HG02588 (cell line): ENCODE results near the gene PRSS36.
"Not testable (repeated sequence)": the region's sequence is repeated elsewhere in the genome, so short reads cannot be mapped to it uniquely, and the experiment has no call there.

Source experiments
- ATAC-seq: cut with Tn5 transposase; IDR thresholded peaks from one replicate; pipeline ENCODE4 v1.9.1; 2021; ENCODE audit warnings: mild to moderate bottlenecking, moderate library complexity; ENCODE audit not compliant: unreplicated experiment

PRSS36 gene

DNA sequence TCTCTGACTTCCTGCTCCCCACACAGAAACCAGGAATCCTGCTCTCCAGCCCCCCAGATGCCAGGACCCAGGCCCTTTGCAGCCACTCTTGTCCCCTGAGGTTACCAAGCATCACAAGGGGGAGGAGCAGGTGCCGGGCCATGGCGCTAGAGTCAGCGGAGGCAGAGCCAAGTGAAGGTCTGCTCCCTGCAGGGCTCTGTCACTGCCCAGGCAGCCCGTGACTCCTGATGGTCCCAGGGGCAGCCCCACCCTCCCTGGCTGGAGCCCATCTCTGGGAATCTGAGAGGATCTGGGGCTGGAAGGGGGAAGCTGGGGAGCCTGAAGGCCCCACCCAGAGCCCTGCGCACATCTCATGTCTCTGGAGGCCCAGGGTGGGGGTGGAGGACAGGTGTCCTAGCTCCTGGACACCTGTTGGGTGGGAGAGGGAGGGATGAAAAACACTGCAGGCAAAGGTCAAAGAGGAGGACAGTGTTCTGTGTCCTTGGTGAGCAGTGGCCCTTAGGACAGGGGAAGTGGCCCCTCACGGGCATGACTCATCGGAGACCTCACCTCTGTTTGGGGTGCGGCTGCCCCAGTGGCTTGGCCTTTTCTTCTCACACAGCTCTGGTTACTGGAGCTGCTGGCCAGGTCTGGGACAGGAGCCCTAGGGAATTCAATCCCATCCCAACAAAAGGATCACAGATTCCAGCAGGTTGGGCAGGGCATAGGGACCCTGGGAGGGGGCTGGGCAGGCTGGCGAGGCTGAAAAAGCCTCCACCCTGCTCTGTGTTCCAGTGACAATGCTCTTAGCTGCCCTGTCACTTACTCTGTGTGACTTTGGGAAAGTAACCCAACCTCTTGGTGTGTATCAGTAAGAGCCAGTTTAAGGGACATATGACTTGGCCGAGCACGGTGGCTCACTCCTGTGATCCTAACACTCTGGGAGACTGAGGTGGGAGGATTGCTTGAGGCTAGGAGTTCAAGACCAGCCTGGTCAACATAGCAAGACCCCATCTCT lies at the start of gene PRSS36:
PRSS36 (minus strand) TSS at position 173 of the 997 bp plus-strand sequence; CDS start at position 142, 31 bp downstream.
- ATAC-seq, result no peak

- ATAC-seq, result no peak
Measured at GRCh38 chr16:31199430-31200041, 49.7 kb upstream of the PRSS36 start.

DNA sequence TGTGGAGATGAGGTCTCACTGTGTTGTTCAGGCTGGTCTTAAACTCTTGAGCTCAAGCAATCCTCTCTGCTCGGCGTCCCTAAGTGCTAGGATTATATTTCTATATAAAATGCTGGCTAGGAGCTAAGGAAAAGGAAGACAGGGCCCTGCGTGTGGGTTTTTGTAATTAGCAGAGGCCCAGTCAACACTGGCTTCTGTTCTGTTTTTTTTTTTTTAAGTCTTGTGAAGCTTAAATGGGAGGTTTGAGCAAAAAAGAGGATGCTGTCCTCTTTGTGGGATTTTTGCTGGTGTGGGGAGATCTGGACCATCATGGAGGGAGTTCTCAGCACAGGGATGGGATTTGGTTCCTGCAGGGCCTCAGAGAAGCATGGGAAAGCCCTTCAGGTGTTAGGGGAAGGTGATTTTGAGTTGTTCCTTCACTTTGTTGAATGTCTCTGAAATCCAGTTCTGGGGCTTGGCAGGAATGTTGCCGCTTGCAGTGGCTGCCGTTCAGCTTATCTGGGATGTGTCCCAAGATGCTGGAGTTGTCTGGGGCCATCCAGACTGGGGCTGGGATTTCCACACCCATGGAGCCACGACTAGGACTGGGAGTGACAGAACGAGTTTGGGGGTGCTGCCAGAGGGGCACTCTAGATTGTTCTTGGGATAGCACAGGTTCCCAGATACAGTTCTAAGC lies 48.5 kb upstream of the PRSS36 start:
- no peak for ATAC-seq

- ATAC-seq, result no peak
Measured at GRCh38 chr16:31196324-31197088, 46.6 kb upstream of the PRSS36 start.

DNA sequence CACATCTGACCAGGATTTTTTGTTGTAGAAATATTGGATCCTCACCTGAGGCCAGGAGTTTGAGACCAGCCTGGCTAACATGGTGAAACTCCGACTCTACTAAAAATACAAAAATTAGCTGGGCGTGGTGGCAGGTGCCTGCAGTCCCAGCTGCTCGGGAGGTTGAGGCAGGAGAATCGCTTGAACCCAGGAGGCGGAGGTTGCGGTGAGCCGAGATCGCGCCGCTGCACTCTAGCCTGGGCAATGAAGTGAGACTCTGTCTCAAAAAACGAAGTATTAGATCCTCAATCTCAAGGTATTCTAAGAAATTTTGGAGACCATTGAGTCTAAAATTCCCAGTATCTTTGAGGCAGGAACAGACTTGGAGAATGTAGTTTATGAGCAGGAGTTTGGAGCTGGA lies 46.0 kb upstream of the PRSS36 start:
- not testable (repeated sequence) for ATAC-seq

DNA sequence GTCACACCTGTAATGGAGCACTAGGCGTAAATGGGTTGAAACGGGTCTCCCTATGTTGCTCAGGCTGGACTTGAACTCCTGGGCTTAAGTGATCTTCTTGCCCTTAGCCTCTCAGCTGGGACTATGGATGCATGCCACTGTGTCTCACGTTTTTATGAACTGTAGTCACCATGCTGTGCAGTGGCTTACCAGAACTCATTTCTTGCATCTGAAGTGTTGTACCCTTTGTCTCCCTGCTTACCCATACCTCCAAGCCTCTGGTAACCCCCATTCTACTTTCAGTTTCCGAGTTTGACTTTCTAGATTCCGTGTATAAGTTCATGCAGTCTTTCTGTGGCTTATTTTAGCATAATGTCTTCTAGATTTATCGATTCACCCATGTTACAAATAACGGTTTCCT lies 45.0 kb upstream of the PRSS36 start:
- no peak for ATAC-seq

- ATAC-seq, result no peak
Measured at GRCh38 chr16:31193874-31194273, 44.0 kb upstream of the PRSS36 start.

GRCh38 chr16:31192856-31193642 lies 43.2 kb upstream of the PRSS36 start:
- ATAC-seq, result no peak

GRCh38 chr16:31191697-31192428 lies 42.0 kb upstream of the PRSS36 start:
- ATAC-seq, result no peak

DNA sequence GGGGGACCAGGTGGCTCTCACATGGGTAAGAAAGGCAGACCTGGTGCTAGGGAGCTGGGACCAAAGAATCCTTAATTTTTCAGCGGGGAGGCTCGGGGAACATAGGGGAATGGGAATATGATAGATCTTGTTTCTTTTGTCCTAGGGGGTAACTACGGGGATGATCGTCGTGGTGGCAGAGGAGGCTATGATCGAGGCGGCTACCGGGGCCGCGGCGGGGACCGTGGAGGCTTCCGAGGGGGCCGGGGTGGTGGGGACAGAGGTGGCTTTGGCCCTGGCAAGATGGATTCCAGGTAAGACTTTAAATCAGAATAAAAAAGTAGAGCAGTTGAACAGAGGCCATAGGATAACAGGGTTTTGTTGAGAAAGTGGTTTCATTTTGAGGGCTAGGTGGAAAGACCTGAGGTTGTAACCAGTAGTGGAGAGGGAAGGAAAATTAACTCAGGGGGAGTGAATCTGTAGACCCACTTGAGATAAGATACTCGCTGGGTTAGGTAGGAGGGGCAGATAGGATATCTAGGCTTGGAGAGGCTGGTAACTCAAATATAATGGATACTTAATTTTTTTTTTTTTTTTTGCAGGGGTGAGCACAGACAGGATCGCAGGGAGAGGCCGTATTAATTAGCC lies 41.1 kb upstream of the PRSS36 start:
- no peak for ATAC-seq

DNA sequence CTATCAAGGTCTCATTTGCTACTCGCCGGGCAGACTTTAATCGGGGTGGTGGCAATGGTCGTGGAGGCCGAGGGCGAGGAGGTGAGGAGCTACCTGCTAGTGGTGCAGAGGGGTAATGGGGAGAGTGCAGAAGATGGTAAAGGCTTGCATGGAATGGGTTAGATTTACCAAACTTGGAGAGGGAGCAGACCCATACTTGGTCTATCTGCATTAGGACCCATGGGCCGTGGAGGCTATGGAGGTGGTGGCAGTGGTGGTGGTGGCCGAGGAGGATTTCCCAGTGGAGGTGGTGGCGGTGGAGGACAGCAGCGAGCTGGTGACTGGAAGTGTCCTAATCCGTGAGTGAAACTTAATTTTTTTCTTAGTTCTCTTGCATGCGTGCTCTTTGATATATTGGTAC lies 40.2 kb upstream of the PRSS36 start:
- ATAC-seq, result no peak

DNA sequence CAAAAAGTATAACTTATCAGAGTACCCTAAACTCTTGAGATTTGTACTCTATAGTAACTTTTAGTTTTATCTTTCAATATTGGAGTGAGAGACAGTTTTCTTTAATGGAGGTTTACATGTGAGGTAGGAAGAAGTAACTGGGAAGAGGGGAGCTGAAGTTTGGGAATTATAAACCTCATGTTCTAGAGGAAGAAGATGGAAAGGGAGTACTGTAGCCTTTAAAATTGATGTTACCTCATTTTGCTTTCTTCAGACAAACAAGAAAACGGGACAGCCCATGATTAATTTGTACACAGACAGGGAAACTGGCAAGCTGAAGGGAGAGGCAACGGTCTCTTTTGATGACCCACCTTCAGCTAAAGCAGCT lies 39.5 kb upstream of the PRSS36 start:
- ATAC-seq, result no peak

DNA sequence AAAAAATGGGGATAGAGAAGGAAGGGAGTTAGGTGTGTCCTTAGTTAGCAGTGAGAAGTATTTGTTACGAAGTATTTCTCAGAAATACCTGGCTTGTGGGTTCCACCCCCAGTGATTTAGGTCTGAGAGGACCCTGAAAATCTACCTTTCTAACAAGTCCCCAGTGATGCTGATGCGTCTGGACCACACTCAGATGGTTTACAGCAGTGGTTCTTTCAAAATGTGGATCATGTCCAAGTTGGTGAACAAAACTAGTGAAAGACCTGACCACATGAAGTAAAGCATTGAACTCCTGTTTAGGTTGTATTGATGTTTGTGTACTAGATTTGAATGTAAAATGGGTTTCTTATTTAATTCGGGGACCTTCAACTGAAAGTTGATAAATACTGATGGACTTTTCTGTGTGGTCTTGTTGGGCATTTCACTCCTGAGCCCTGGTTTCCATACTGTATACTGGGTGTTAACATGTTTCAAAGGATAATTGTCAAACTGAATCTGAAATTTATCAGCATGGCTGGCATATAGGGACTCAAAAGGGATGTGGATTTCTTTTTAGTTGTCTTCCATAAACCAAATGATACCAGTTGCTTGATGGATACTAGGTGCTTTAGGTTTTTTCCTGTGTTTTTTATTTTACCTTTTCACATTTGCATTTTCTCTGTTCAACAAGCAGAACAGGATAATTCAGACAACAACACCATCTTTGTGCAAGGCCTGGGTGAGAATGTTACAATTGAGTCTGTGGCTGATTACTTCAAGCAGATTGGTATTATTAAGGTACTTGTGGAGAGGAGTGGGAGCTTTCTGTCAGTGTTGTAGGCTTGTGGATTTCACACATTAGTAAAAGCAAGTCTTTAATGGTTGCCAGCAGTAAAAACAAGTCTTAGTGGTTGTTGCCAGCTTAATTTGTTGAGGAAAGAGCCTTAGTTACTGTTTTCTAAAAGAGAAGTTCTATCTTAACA lies 38.9 kb upstream of the PRSS36 start:
- ATAC-seq, result no peak

GRCh38 chr16:31187808-31188189 lies 37.9 kb upstream of the PRSS36 start:
- no peak for ATAC-seq

DNA sequence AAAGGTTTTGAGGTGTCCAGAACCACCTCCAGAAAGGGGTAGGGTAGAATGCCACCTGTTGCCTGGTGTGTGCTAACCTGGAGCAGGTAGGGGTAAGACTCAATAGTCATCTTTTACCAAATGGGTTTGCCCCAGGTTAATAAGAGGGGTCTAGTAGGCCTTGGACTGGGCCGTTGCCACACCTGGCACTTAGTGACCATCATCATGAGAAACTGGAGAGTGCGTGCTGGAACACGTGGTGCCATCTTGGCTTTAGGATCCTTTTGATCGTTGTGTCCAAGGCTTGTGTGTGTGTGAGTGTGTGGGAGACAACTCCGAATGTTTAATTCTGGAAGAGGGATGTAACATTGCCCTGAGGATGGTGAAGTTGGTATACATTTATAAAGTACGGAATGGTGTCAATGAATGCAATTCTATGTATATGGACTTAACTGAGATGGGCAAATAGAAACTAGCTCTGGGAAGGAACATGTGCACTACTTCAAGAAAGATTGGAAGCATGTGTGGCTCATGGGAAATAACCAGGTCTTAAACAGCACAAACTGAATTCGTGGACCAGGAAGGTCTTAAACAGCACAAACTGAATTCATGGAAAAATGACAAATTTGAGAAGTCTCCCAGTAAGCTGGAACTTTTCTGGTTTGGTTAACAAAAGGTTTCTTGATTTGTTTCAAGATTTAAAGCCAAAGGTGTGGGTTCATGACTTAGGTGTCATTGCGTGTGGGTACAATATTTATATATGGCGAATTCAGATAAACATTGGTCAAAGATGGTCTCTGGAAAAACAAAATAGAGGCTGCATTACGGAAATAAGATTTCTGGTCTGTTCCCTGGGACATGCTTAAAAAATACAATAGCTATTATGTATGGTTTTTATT lies 37.3 kb upstream of the PRSS36 start:
- no peak for ATAC-seq

DNA sequence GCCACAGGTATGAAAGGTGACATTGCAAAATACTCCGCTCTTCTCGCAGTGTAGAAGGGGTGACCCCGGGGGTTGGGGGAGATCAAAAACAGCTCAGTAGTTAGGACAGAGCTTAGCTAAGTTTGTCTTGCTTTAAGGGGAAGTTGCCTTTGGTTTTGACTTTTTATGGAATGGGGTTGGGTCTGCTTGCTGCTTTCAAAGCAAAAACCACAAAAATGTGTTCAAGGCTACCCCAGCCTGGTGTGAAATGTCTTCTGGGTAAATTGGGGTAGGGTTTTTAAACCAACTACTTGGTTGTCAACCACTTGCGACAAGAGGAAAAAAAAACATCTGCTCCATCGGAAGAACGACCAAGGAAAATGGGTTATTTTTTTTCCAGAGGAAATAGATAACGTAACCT lies 36.3 kb upstream of the PRSS36 start:
- ATAC-seq, result no peak

DNA sequence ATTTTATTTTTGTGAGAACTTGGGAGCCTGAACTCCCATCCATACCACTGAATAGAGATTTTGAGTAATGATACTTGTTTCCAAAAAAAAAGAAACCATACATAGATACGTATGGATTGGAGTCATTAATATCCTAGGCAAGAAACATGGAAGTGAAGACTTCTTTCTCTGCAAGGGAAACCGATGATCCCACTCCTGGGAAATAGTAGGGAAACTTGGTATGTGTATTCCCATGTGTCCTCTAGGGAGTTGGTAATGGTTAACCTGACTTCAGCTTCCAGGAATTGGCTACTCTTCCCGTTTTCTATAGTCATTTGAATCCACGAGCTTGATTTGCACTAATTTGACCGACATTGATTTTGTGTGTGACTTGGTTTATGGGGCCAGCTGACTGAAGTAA lies 35.5 kb upstream of the PRSS36 start:
- ATAC-seq, result no peak
